Mononuclear cell (primary cell): ENCODE measurements around the gene SUSD3. TPM values are rescaled to one million over a fixed set of nuclear protein-coding genes. Genes with fewer than 3 reads are reported as not detected.
"Not testable (repeated sequence)": the region's sequence is repeated elsewhere in the genome, so short reads cannot be mapped to it uniquely, and the experiment has no call there.

Source experiments
- H3K27me3 ChIP-seq: 2 replicates; pipeline ENCODE4 v1.6.0; 2011; ENCODE audit warnings: low read length, control low read depth; ENCODE audit not compliant: insufficient read depth
- H3K4me1 ChIP-seq: 2 replicates; pipeline ENCODE4 v1.5.1; 2011; ENCODE audit warnings: mild to moderate bottlenecking, low read length, control low read depth; ENCODE audit not compliant: insufficient read depth
- H3K4me3 ChIP-seq: 2 replicates; pipeline ENCODE4 v1.5.1; 2011; ENCODE audit warnings: mild to moderate bottlenecking, low read length, moderate library complexity
- H3K9me3 ChIP-seq: 2 replicates; pipeline ENCODE4 v1.5.1; 2011; ENCODE audit warnings: low read depth, mild to moderate bottlenecking, control low read depth, low read length
- total RNA-seq: library from RNA; depleted of rRNA; stranded (reverse); fragments of >200 nt; gene quantifications from one replicate; pipeline ENCODE4 v1.2.3, GENCODE V29; 2012

The SUSD3 gene
- total RNA-seq, 1 donor, result 11.0 TPM

DNA sequence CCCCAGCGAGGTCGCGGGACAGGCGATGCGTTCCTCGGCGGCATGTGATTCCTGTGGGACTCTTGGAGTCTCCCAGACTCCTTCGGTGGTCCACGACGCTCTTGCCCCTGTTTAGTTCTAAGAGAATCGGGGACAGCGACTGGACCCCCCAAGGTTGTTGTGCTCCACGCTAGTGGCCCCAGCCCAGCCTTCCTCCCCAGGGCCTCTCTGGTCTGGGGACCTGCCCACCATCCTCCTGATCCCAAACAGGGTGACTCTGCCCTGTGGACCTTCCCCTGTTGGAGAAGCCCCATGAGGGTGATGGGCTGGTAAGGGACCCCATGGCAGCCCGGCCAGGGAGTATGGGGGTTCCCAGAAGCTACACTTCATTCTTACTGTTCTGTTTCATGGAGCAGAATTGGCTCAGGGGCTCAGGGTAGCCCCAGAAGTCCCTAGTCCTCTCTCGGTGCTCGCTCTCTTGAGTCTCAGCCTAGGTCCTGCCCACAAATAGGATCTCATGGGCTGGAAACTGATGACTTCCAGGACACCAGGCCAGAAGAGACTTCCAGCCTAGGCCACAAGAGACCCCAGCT is 38.4 kb downstream of the SUSD3 start:
- peak overlapping the region; percentile 71 for H3K4me3 ChIP-seq
- no peaks in the 10 kb centered on the region for H3K27me3 ChIP-seq

DNA sequence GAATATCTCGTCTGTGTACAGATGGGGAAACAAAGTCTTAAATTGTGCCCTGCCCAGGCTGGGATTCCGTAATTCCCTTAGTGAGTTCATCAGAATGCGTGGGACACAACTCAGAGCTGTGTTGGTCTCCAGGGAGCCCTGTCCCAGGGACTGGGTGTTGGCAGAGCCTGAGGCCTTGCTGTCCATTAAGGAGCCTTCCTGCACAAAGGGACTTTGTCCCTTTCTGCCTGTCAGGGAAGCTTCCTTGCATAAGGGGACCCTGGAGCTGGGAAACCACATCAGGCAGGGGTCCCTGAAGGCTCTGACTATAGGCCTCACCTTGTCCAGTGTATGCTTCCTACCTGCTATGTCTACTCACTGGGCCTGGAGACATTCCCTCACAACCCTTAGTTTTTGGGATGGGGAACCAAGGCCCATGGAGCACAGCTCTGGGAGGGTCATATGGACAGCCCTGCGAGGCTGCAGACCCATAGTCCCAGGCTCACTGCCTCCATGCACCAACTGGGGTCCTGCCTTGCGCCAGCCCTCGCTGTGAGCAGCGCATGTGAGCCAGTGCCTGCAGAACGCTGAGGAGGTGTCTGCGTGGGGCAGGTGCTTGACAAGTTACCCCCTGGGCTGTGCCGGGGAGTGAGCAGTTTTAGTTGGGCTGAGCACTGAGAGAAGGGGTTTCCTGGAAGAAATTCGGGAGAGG is 39.2 kb downstream of the SUSD3 start:
- Histone ChIP-seq H3K27me3 (no peaks in the 10 kb centered on the region), H3K4me1 (peaks cover 76% of the 10 kb centered on the region), H3K9me3 (no peaks in the 10 kb centered on the region), H3K4me3 (peak overlapping the region; percentile 71)

More for the DNA sequence above, 38.4 kb downstream of the SUSD3 start:
- Histone ChIP-seq H3K9me3 (no peaks in the 10 kb centered on the region), H3K4me1 (peaks cover 83% of the 10 kb centered on the region)

DNA sequence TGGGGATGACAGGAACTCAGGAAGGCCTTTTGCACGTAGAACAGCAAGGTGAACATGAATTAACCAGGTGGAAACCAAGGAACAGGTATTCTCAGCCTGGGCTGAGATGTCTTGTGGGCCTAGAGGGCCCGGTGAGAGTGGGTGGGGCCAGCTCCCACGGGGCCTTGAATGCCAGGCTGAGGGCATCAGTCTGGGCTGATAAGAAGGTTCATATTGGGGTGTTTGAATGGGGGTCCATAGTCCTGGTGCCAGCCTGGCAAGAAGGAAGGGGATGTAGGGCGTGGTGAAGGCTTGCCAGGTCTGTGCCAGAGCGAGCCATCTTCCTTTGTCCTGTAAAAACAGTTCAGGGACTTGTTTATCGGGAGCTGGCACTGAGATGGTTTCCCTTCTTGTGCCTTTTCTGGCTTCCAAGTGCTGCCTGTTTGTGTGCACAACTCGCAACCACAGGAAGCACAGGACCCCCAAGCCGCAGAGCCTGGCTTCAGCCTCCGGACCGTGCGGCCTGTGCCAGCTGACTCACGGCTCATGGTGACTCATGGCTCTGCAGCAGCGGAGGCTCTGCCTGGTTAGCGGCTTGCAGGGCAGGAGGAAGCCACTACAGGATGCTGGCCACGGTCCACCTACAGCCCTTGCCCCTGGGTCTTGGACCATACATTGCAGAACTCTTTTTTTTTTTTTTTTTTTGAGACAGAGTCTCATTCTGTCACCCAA is 39.9 kb downstream of the SUSD3 start:
- H3K4me3 ChIP-seq, result no peak overlapping the region

DNA sequence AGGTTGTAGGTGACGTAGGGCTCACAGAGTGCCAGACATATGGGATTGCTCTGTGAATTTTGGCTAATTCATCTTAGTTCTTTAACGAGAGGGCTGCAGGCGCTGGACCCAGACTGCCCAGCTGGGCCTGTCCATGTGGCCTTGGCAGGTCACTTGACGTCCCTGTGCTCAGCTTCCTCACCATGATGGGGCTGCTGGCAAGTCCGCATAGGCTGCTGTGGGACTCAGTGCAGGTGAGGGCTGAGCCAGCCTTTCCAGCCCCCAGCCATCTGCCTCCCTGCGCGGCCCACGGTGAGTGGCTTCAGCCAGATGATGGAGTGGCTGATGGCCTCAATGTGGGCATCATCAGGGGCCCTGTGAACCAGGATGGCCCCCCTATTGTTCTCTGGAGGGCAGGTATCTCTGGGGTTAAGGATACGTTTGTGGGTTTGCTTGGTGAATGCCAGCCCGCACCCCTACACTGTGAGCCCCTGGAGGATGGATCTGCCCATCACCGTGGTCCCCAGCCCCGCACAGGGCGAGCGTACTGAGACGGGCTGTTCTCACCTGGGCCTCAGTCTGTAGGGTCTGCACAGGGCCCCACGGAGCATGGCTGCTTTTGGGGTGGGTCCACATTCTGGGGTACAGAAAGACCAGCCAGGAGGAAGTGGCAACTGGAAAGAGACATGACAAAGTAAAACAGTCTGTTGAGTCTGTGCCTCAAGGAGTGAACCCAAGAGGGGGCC is 41.2 kb downstream of the SUSD3 start:
- no peak overlapping the region for H3K4me3 ChIP-seq
- peaks cover 12% of the 10 kb centered on the region for H3K9me3 ChIP-seq
- peaks cover 56% of the 10 kb centered on the region for H3K4me1 ChIP-seq
- H3K27me3 ChIP-seq, result no peaks in the 10 kb centered on the region

More for the DNA sequence above, 39.9 kb downstream of the SUSD3 start:
- Histone ChIP-seq H3K4me1 (peaks cover 69% of the 10 kb centered on the region), H3K27me3 (no peaks in the 10 kb centered on the region), H3K9me3 (no peaks in the 10 kb centered on the region)

DNA sequence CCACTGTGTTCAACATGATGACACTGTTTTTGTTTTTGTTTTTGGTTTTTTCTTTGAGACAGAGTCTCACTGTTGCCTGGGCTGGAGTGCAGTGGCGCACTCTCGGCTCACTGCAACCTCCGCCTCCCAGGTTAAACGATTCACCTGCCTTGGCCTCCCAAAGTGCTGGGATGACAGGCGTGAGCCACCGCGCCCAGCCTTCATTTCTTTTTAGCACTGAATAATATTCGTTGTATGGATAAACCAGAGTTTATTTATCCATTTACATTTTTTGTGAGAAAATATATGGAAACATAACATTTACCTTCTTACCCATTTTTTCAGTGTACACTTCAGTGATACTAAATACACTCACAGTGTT is 41.8 kb downstream of the SUSD3 start:
- Histone ChIP-seq H3K4me1 (peaks cover 54% of the 10 kb centered on the region), H3K4me3 (no peak overlapping the region), H3K27me3 (no peaks in the 10 kb centered on the region), H3K9me3 (peaks cover 12% of the 10 kb centered on the region)

DNA sequence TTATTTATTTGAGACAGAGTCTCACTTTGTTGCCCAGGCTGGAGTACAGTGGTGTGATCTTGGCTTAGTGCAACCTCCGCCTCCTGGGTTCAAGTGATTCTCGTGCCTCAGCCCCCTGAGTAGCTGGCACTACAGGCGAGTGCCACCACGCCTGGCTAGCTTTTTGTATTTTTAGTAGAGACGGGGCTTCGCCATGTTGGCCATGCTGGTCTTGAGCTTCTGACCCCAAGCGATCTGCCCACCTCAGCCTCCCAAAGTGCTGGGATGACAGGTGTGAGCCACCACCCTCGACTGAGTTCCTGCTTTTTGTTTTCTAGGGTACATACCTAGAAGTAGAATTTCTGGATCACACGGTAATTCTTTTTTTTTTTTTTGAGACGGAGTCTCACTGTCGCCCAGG is 42.6 kb downstream of the SUSD3 start:
- peaks cover 55% of the 10 kb centered on the region for H3K4me1 ChIP-seq
- not testable (repeated sequence) for H3K4me3 ChIP-seq, H3K27me3 ChIP-seq
- peaks cover 12% of the 10 kb centered on the region for H3K9me3 ChIP-seq

DNA sequence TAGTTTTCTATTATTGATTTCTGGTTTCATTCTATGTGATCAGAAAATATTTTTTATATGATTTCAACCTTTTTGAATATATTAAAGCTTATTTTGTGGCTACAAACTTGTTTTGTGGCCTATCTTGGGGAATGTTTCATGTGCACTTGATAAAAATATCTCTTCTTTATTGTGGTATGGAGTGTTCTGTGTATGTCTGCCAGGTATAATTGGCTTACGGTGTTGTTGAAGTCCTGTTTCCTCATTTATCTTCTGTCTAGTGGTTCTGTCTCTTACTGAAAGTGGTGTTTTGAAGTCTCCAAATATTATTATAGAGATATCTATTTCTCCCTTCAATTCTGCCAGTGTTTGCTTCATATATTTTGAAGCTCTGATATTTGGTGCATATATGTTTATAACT is 47.1 kb downstream of the SUSD3 start:
- no peaks in the 10 kb centered on the region for H3K27me3 ChIP-seq
- H3K4me3 ChIP-seq, result no peak overlapping the region
- peaks cover 52% of the 10 kb centered on the region for H3K4me1 ChIP-seq
- H3K9me3 ChIP-seq, result peaks cover 12% of the 10 kb centered on the region

DNA sequence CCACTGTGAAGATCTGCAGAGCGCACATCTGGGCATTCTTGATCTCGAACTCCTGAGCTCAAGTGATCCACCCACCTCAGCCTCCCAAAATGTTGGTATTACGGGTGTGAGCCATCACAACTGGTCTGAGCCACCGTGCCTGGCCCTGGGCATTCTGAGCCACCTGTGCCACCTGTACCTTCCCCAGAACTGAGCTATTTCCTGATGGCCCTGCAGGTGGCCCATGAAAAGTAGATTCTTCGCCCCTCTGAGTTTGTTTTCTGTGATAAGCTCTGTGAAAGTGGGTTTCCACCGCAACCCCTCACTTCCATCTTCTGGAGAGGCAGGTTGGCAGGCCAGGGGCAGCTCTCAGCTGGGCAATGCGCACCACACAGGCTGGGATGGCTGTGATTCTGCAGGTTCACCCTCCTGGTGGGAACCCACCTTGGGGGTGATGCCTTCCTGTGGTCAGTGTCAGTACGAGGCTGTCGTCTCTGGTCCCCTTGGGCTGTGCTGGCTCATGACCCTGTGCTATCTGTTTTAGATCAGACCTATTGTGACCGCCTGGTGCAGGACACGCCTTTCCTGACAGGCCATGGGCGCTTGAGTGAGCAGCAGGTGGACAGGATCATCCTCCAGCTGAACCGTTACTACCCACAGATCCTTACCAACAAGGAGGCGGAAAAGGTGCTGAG is 48.8 kb downstream of the SUSD3 start:
- peaks cover 60% of the 10 kb centered on the region for H3K4me1 ChIP-seq
- no peak overlapping the region for H3K4me3 ChIP-seq
- no peaks in the 10 kb centered on the region for H3K27me3 ChIP-seq
- peaks cover 12% of the 10 kb centered on the region for H3K9me3 ChIP-seq

DNA sequence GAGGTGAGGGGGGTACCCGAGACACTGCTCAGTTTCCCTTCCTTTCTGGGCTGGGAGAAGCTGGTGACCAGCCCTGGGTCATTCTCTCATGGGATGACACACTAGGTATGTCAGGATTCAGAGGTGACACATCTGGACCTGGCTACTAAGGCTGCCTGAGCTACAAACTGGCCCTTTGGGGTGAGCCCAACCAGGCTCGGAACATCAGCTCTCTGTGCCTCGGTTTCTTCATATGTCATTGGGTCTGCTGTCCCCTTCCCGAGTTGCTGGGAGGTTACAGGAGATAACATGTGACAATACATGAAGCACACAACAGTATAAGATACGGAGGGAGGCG is 49.3 kb downstream of the SUSD3 start:
- Histone ChIP-seq H3K27me3 (no peaks in the 10 kb centered on the region), H3K9me3 (peaks cover 12% of the 10 kb centered on the region), H3K4me1 (peaks cover 65% of the 10 kb centered on the region), H3K4me3 (no peak overlapping the region)

DNA sequence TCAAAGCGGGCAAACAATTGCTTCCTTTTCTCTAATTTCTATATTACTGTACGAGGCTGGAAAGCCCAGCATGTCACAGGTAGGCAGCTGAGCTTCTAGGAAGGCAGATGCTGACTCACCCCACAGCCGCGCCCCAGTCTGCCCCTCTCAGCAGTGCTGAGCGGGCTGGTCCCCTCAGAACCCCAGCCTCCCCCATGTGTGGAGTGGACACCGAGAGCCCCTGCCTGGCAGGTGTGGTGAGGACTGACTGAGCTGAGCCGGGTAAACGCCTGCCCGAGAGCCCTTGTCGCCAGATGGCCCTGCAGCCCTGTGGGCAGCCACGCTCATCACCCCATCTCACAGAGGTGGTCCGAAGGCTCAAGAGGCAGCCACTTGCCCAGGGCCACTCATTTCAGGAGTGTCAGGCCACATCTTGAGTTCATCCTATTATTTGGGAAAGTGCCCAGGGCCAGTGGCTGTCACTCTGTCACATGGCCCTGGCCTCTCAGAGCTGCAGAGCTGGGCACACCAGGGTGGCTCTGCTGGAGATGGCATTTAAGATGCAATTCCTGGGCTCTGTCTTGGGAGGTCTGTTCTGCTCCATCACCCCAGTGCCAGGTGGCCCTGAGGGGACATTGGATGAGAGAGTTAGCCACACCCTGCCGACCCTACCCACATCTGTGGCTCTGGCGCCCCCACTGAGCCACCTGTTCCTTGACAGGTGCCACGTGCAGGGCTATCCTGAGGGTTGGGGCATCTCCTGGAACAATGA is 50.0 kb downstream of the SUSD3 start:
- H3K27me3 ChIP-seq, result no peaks in the 10 kb centered on the region
- peaks cover 11% of the 10 kb centered on the region for H3K9me3 ChIP-seq
- H3K4me1 ChIP-seq, result peaks cover 72% of the 10 kb centered on the region
- H3K4me3 ChIP-seq, result no peak overlapping the region

DNA sequence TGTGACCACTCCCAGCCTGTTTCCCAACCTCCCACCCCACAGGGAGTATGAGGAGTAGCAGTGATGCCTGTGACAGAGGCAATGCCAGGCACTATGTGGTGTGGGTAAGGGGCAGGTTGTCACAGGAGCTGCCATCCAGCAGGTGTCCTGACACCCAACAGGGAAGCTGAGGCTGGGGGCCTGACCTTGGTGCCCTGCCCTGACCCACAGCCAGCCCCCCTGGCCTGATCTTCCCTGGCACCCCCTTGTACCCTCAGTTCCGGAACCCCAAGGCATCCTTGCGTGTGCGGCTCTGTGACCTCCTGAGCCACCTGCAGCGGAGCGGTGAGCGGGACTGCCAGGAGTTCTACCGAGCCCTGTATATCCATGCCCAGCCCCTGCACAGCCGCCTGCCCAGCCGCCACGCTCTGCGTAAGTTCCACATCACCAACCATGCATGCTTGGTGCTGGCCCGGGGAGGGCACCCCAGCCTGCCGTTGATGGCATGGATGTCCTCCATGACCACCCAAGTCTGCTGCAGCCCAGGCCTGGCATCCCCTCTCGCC is 51.9 kb downstream of the SUSD3 start:
- H3K9me3 ChIP-seq, result no peaks in the 10 kb centered on the region
- H3K4me1 ChIP-seq, result peaks cover 85% of the 10 kb centered on the region
- H3K27me3 ChIP-seq, result no peaks in the 10 kb centered on the region
- H3K4me3 ChIP-seq, result no peak overlapping the region

DNA sequence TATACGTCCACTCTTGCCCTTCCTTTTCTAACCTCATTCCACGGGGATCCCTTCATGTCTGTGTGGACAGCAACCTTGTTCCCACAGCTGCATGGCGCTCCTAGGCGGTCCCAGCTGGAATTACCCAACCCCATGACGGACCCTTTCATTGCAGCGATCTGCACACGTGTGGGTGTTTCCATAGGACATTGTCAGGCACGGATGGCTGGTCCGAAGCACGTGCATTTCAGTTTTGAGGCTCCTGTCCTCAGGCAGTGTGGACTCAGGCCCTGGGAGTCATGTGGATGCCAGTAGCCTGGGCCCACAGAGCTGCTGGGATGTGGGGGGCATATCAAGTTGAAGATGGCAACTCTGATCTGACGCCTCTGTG is 52.5 kb downstream of the SUSD3 start:
- H3K4me3 ChIP-seq, result no peak overlapping the region
- peaks cover 85% of the 10 kb centered on the region for H3K4me1 ChIP-seq
- H3K27me3 ChIP-seq, result no peaks in the 10 kb centered on the region
- H3K9me3 ChIP-seq, result no peaks in the 10 kb centered on the region

DNA sequence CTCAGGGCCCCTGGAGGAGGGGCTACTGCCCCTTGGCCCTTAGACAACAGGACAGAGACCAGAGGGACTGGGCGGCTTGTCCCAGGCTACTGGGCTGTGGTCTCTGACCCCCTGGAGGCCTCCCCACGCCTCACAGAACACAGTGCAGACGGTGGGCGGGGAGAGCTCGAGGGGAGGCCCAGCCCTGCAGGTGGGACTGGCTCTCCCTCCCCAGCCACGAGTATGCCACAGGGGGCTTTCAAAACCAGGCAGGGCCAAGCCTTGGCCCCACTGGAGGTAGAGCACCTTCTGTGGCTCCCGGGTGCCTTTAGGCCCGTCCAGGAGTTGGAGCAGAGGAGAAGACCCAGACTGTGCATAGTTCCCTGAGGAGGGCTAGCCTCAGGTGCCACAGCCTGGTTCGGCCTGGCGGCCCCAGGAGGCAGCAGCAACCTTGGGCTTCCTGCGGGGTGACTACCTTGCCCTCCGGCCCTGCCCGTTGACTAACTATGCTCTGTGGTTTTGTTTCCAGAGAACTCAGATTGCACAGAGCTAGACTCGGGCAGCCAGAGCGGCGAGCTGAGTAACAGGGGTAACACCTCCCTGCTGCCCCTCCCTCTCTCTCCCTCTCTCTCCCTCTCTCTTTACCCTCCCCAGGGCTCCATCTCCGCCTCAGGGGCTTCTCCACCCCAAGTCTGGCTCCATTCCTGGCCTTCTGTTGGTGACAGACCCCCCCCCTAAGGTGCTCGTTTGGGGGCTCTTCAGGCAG is 53.0 kb downstream of the SUSD3 start:
- Histone ChIP-seq H3K9me3 (no peaks in the 10 kb centered on the region), H3K4me3 (no peak overlapping the region), H3K27me3 (no peaks in the 10 kb centered on the region), H3K4me1 (peaks cover 90% of the 10 kb centered on the region)
